MM.1S (cell line): ENCODE data around the gene KRTAP12-1.

ENCODE experiments used
- CTCF ChIP-seq: fragments of 300-600 bp; sonication (generic); IDR thresholded peaks from 2 replicates; pipeline ENCODE4 v1.5.1; 2016; ENCODE audit warnings: antibody characterized with exemption, low read length, mixed read lengths
- EZH2 ChIP-seq: fragments of 300-600 bp; sonication (generic); optimal IDR thresholded peaks from 2 replicates; pipeline ENCODE3; 2017; ENCODE audit warnings: low read depth, mild to moderate bottlenecking, antibody characterized with exemption, low read length, mixed read lengths
- EZH2phosphoT487 ChIP-seq: fragments of 300-600 bp; sonication (generic); IDR thresholded peaks from 2 replicates; pipeline ENCODE4 v1.6.1; 2018; ENCODE audit warnings: antibody characterized with exemption, low read length

- TF ChIP-seq CTCF (no peak), EZH2phosphoT487 (no peak), EZH2 (no peak)
Measured at GRCh38 chr21:44714905-44715304, 32.9 kb upstream of the KRTAP12-1 start.
